Measurements from ENCODE around the gene ZNF536.

Gene ZNF536

DNA sequence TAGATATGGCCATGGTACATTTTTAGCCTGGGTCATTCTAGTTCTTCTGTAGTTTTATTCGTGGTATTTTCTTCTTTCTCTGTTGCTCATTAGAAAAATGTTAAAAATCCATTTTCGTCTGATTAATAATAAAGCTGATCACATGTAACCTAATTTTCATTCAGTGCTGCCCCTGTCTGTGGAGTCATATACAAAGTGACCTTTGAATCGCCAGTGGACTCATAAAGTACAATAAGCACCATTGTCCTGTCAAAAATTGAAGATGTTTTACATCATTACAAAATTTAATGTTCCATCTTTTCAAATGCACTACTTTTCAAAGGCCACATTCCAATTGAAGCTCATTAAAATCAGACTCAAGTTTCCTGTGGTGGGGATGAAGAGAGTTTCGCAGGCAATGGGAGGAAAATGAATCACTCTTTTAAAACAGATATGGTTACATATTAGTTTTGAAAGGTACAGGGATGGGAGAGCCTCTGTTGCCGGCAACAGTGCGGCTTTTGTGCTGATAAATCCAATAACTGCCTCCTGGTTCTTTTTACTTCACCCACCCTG, 205.4 kb downstream of the ZNF536 start:
- Histone ChIP-seq H3K9ac (ENCODE audit: low read length) (no peak overlapping the region), H2AFZ (ENCODE audit: low read length) (no peak overlapping the region)

DNA sequence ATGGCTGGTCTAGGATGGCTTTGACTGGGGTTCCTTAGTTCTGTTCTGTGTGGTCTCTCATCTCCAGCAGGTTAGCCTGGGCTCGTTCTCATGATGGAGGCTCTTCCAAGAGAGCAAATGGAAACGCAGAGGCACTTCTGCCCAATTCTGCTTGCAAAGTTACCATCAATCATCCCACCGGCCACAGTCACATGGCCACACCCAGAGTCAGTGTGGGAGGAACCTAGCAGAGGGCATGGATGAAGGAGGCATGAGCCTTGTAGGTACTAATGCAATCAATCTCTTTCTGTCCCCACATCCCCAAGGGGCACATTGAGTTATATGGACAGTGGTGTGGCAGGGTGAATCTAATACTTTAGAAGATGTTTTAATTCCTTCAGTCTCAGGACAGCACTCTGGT, 207.2 kb downstream of the ZNF536 start:
- H4K20me1 ChIP-seq (ENCODE audit: insufficient read depth, low read length): no peaks in the 10 kb centered on the region
- no peak overlapping the region for H3K27ac ChIP-seq (ENCODE audit: low read length)

More for the DNA sequence above, 205.4 kb downstream of the ZNF536 start:
- no peaks in the 10 kb centered on the region for H3K9me3 ChIP-seq (replicated peaks; ENCODE audit: insufficient read depth, low read length)
- H3K36me3 ChIP-seq (replicated peaks; ENCODE audit: insufficient read depth, low read length): no peaks in the 10 kb centered on the region
- no peaks in the 10 kb centered on the region for H3F3A ChIP-seq (ENCODE audit: insufficient read depth, low read length)
- DNase-seq: no peak
- H3K9me2 ChIP-seq (replicated peaks; ENCODE audit: insufficient read depth, low read length): no peaks in the 10 kb centered on the region
- TF ChIP-seq EZH2 (optimal IDR thresholded peaks at IDR 0.05; ENCODE audit: low read depth, low read length): no peak
- no peak for TF ChIP-seq EZH2phosphoT487 (IDR thresholded peaks at IDR 0.05; ENCODE audit: low read length)
- TF ChIP-seq, protein P1, sequence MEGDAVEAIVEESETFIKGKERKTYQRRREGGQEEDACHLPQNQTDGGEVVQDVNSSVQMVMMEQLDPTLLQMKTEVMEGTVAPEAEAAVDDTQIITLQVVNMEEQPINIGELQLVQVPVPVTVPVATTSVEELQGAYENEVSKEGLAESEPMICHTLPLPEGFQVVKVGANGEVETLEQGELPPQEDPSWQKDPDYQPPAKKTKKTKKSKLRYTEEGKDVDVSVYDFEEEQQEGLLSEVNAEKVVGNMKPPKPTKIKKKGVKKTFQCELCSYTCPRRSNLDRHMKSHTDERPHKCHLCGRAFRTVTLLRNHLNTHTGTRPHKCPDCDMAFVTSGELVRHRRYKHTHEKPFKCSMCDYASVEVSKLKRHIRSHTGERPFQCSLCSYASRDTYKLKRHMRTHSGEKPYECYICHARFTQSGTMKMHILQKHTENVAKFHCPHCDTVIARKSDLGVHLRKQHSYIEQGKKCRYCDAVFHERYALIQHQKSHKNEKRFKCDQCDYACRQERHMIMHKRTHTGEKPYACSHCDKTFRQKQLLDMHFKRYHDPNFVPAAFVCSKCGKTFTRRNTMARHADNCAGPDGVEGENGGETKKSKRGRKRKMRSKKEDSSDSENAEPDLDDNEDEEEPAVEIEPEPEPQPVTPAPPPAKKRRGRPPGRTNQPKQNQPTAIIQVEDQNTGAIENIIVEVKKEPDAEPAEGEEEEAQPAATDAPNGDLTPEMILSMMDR (IDR thresholded peaks at IDR 0.05; ENCODE audit: low read length): no peak
- no peaks in the 10 kb centered on the region for H3K4me1 ChIP-seq (ENCODE audit: low read length)
- no peak overlapping the region for H3K4me3 ChIP-seq (ENCODE audit: low read length)
- no peak overlapping the region for H3K27ac ChIP-seq (ENCODE audit: low read length)
- peaks cover 39% of the 10 kb centered on the region for H3K27me3 ChIP-seq (replicated peaks; ENCODE audit: insufficient read depth, low read length)
- H4K20me1 ChIP-seq (ENCODE audit: insufficient read depth, low read length): no peaks in the 10 kb centered on the region
- no peaks in the 10 kb centered on the region for H3K79me2 ChIP-seq (ENCODE audit: low read length)
- no peak overlapping the region for H3K4me2 ChIP-seq (ENCODE audit: low read depth, low read length)

DNA sequence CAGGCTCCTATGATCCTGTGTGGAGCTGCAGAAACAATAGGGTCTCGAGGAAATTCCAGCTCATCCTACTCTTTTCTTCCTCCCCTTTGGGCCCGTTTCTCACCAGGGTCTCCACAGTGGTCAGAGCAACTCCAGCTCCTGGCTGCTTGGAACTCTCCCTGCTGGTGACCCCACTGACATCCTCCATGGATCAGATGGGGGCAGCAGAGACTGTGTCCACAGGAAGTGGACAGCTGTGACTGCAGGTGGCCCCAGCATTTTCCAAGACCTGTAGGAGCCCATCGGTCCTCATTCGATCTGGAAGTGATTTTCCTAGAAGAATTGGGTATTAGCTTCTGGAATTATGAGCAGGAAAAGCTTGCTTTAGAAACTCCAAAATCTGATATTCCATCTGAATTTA, 208.5 kb downstream of the ZNF536 start:
- no peak overlapping the region for H2AFZ ChIP-seq (ENCODE audit: low read length)
- no peaks in the 10 kb centered on the region for H3F3A ChIP-seq (ENCODE audit: insufficient read depth, low read length)
- no peaks in the 10 kb centered on the region for H3K4me1 ChIP-seq (ENCODE audit: low read length)
- H3K9ac ChIP-seq (ENCODE audit: low read length): no peak overlapping the region
- no peak overlapping the region for H3K27ac ChIP-seq (ENCODE audit: low read length)
- no peaks in the 10 kb centered on the region for H3K9me2 ChIP-seq (replicated peaks; ENCODE audit: insufficient read depth, low read length)
- H3K4me3 ChIP-seq (ENCODE audit: low read length): no peak overlapping the region
- no peaks in the 10 kb centered on the region for H3K79me2 ChIP-seq (ENCODE audit: low read length)
- H3K9me3 ChIP-seq (replicated peaks; ENCODE audit: insufficient read depth, low read length): no peaks in the 10 kb centered on the region
- H3K36me3 ChIP-seq (replicated peaks; ENCODE audit: insufficient read depth, low read length): no peaks in the 10 kb centered on the region
- no peak overlapping the region for H3K4me2 ChIP-seq (ENCODE audit: low read depth, low read length)
- peaks cover 31% of the 10 kb centered on the region for H3K27me3 ChIP-seq (replicated peaks; ENCODE audit: insufficient read depth, low read length)
- TF ChIP-seq, protein P1 (IDR thresholded peaks at IDR 0.05; ENCODE audit: low read length): no peak
- no peak for TF ChIP-seq EZH2phosphoT487 (IDR thresholded peaks at IDR 0.05; ENCODE audit: low read length)
- DNase-seq: no peak
- H4K20me1 ChIP-seq (ENCODE audit: insufficient read depth, low read length): no peaks in the 10 kb centered on the region

More for the DNA sequence above, 207.2 kb downstream of the ZNF536 start:
- no peak overlapping the region for H3K4me2 ChIP-seq (ENCODE audit: low read depth, low read length)
- no peaks in the 10 kb centered on the region for H3K79me2 ChIP-seq (ENCODE audit: low read length)
- TF ChIP-seq, protein P1 (IDR thresholded peaks at IDR 0.05; ENCODE audit: low read length): no peak
- TF ChIP-seq EZH2phosphoT487 (IDR thresholded peaks at IDR 0.05; ENCODE audit: low read length) (no peak), EZH2 (optimal IDR thresholded peaks at IDR 0.05; ENCODE audit: low read depth, low read length) (no peak)
- H3K9me3 ChIP-seq (replicated peaks; ENCODE audit: insufficient read depth, low read length): no peaks in the 10 kb centered on the region
- no peaks in the 10 kb centered on the region for H3F3A ChIP-seq (ENCODE audit: insufficient read depth, low read length)
- DNase-seq: no peak
- no peaks in the 10 kb centered on the region for H3K36me3 ChIP-seq (replicated peaks; ENCODE audit: insufficient read depth, low read length)
- H3K9ac ChIP-seq (ENCODE audit: low read length): no peak overlapping the region
- no peaks in the 10 kb centered on the region for H3K4me1 ChIP-seq (ENCODE audit: low read length)
- no peaks in the 10 kb centered on the region for H3K9me2 ChIP-seq (replicated peaks; ENCODE audit: insufficient read depth, low read length)
- no peak overlapping the region for H3K4me3 ChIP-seq (ENCODE audit: low read length)
- H3K27me3 ChIP-seq (replicated peaks; ENCODE audit: insufficient read depth, low read length): peaks cover 39% of the 10 kb centered on the region
- no peak overlapping the region for H2AFZ ChIP-seq (ENCODE audit: low read length)
